Testis (tissue), 2 donors: ENCODE results near the gene TNS3.

ENCODE experiments used
- CTCF ChIP-seq, 3 experiments: fragments of 450-650 bp in 2 of 3; fragments of 200-600 bp in 1 of 3; sonication (generic) in 1 of 3; IDR thresholded peaks; one replicate each; pipeline ENCODE4 v1.5.1; 2016 to 2019; ENCODE audit warnings: antibody characterized with exemption in 3 of 3, mild to moderate bottlenecking in 2 of 3, moderate library complexity in 1 of 3
- POLR2A ChIP-seq: fragments of 450-650 bp; IDR thresholded peaks from one replicate; pipeline ENCODE4 v1.6.1; 2017; ENCODE audit warnings: antibody characterized with exemption, mild to moderate bottlenecking, moderate library complexity

- TF ChIP-seq CTCF (IDR thresholded peaks at IDR 0.05), result no peak
- no peak for TF ChIP-seq POLR2A
Observed at GRCh38 chr7:47277321-47277781, 304.6 kb downstream of the TNS3 start.
